ENCODE results near the gene USH1G. TPM values are rescaled to one million over a fixed set of nuclear protein-coding genes. Genes with fewer than 3 reads are reported as not detected.

Gene USH1G
- total RNA-seq, 1 donor from 2014 or later = not detected

DNA sequence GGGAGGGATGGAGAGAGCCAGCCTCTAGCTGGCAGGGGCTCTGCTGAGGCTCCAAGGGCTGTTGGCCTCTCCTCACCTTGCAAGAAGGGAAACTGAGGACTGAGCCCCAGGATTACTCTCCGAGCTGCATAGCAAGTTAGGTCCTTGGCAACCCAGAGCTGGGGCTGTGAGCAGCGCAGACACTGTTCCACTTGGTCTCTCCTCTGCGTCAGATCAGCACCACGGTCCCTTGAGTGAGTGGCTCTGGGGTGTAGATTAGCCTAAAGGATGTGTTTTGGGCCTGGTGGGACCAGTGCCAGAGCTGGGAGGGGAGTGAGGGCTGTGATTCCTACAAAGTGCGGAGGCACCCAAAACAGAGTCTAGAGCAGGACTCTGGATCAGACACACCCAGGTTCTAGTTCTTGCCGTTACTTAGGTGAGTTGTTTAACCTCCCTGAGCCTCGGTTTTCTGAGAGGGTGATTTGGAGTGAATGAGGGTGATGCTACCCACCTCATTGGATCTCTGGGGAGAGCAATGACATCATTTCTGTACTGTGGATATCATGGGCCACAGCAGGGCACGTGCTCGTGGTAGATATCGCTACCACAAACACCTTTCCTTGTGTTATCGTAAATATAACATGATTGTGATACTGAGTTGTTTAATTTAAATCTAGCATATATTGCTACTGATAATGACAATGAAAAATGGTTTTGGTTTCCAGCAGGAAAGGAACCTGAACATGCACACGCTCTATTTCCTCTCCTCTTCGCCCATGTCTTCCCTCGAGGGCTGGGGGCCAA, 21.5 kb downstream of the USH1G start:
- H3K27ac ChIP-seq (replicated peaks) = no peak overlapping the region
- intact Hi-C loops (cut with micrococcal nuclease) = no loop called here

GRCh38 chr17:74900208-74900607, 22.8 kb downstream of the USH1G start:
- peaks cover 53% of the 10 kb centered on the region for H3K27me3 ChIP-seq (ENCODE audit: low read depth)
- TF ChIP-seq, protein P1, sequence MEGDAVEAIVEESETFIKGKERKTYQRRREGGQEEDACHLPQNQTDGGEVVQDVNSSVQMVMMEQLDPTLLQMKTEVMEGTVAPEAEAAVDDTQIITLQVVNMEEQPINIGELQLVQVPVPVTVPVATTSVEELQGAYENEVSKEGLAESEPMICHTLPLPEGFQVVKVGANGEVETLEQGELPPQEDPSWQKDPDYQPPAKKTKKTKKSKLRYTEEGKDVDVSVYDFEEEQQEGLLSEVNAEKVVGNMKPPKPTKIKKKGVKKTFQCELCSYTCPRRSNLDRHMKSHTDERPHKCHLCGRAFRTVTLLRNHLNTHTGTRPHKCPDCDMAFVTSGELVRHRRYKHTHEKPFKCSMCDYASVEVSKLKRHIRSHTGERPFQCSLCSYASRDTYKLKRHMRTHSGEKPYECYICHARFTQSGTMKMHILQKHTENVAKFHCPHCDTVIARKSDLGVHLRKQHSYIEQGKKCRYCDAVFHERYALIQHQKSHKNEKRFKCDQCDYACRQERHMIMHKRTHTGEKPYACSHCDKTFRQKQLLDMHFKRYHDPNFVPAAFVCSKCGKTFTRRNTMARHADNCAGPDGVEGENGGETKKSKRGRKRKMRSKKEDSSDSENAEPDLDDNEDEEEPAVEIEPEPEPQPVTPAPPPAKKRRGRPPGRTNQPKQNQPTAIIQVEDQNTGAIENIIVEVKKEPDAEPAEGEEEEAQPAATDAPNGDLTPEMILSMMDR (IDR thresholded peaks at IDR 0.05; ENCODE audit: borderline replicate concordance) = no peak
- H3K9me3 ChIP-seq (replicated peaks) = no peaks in the 10 kb centered on the region
- DNase-seq = no peak
- no peaks in the 10 kb centered on the region for H3K4me1 ChIP-seq
- no peak overlapping the region for H3K27ac ChIP-seq (replicated peaks)
- H3K36me3 ChIP-seq = no peaks in the 10 kb centered on the region
- no peak overlapping the region for H3K4me3 ChIP-seq
- intact Hi-C loops (cut with micrococcal nuclease) = no loop called here

More for the DNA sequence above, 21.5 kb downstream of the USH1G start:
- no peak overlapping the region for H3K4me3 ChIP-seq
- no peaks in the 10 kb centered on the region for H3K9me3 ChIP-seq (replicated peaks)
- H3K4me1 ChIP-seq = no peaks in the 10 kb centered on the region
- H3K27me3 ChIP-seq (ENCODE audit: low read depth) = peaks cover 53% of the 10 kb centered on the region
- TF ChIP-seq, protein P1 (IDR thresholded peaks at IDR 0.05; ENCODE audit: borderline replicate concordance) = no peak
- H3K36me3 ChIP-seq = no peaks in the 10 kb centered on the region
- no peak for DNase-seq

DNA sequence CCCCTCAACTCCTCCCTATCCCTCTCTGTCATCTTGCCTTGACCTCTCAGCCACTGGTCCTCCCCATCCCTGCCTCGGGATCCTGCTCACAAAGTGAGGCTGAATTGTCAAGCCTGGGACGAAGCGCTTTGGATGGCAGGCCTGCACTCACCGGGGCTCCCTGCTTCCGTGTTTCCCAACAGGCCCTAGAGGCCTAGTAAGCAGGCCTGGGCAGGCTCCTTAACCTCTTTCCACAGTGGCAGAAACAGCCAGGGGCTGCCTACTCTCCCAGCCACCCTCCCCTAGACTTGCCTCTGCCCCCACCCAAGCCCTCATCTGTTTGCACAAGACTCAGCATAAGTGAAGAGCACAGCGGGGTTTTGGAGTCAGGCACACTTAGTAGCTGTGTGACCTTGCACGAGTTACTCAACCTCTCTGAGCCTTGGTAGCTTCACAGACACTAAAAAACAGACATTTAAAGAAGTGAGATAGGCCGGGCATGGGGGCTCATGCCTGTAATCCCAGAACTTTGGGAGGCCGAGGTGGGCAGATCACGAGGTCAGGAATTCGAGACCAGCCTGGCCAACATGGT, 24.6 kb downstream of the USH1G start:
- Histone ChIP-seq H3K36me3 (no peaks in the 10 kb centered on the region), H3K27ac (replicated peaks) (no peak overlapping the region), H3K4me1 (peaks cover 5% of the 10 kb centered on the region), H3K27me3 (ENCODE audit: low read depth) (peaks cover 53% of the 10 kb centered on the region), H3K4me3 (no peak overlapping the region), H3K9me3 (replicated peaks) (no peaks in the 10 kb centered on the region)
- TF ChIP-seq, protein P1 (IDR thresholded peaks at IDR 0.05; ENCODE audit: borderline replicate concordance) = no peak
- intact Hi-C loops (cut with micrococcal nuclease) = no loop called here
- DNase-seq = no peak

GRCh38 chr17:74893936-74894671, 29.0 kb downstream of the USH1G start:
- Histone ChIP-seq H3K27me3 (ENCODE audit: low read depth) (peaks cover 81% of the 10 kb centered on the region), H3K4me1 (peaks cover 11% of the 10 kb centered on the region), H3K27ac (replicated peaks) (no peak overlapping the region), H3K4me3 (peak overlapping the region; percentile 60), H3K9me3 (replicated peaks) (no peaks in the 10 kb centered on the region), H3K36me3 (no peaks in the 10 kb centered on the region)
- TF ChIP-seq, protein P1 (IDR thresholded peaks at IDR 0.05; ENCODE audit: borderline replicate concordance) = no peak
- no peak for DNase-seq
- intact Hi-C loops (cut with micrococcal nuclease) = no loop called here

DNA sequence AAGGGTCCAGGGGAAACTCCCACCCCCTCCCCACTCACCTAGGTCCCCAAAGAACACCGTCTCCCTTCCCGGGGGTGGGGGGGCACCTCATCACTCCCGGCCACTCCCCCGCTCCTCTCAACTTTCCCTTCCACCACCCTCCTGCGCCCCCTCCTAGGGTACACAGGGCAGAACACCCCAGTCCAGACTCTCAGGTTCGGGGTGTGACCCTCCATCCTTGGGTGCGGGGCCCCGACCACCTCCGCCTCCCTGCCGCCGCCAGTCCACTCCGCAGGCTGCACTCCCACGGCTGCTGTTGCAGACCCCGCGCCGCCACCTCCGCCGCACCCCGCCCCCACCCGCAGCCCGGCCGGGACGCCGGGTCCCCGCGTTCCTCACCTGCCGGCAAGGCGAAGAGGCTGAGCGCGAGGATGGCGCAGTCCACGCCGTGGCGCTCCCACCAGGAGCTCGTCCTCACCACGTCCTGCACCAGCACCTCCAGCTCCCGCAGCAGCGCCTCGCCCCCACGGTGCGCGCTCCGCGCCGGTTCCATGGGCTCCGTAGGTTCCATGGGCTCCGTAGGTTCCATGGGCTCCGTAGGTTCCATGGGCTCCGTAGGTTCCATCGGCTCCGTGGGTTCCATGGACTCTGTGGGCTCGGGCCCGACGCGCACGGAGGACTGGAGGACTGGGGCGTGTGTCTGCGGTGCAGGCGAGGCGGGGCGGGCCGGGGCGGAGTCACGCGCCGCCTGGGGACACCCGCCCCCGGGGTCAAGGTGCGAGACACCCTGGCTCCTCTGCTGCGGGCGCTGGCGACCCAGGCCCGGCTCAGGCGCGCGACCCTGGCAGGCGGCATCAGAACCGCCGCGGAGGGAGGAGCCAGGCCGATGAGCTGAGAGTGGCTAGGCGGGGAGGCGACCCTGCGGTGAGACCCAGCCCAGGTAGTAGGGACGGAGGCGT, 29.8 kb downstream of the USH1G start, which contains the start of gene FADS6:
TSS of gene FADS6 (minus strand) at position 660 of the 938 bp plus-strand sequence. CDS start at position 622, 38 bp downstream.
- H3K36me3 ChIP-seq = no peaks in the 10 kb centered on the region
- H3K9me3 ChIP-seq (replicated peaks) = no peaks in the 10 kb centered on the region
- intact Hi-C loops (cut with micrococcal nuclease) = no loop called here
- peak within 1 kb of the TSS; percentile 60 for H3K4me3 ChIP-seq
- TF ChIP-seq, protein P1 (IDR thresholded peaks at IDR 0.05; ENCODE audit: borderline replicate concordance) = no peak
- peaks cover 11% of the 10 kb centered on the region for H3K4me1 ChIP-seq
- H3K27ac ChIP-seq (replicated peaks) = no peak within 1 kb of the TSS
- no peak for DNase-seq
- peaks cover 90% of the 10 kb centered on the region for H3K27me3 ChIP-seq (ENCODE audit: low read depth)

All from left ventricle myocardium inferior (tissue), 1 donor.